GM12864 (cell line): ENCODE data around the gene RINL.

Experiments used
- DNase-seq: peaks from one replicate; pipeline ENCODE4 v3.0.0-alpha.2; 2011; ENCODE audit warnings: low read depth
- H3K4me3 ChIP-seq: 2 replicates; pipeline ENCODE4 v1.5.1; 2011; ENCODE audit warnings: mild to moderate bottlenecking, low read depth, low read length, control low read depth
- TF ChIP-seq, protein P1 (sequence below): IDR thresholded peaks from 2 replicates; pipeline ENCODE4 v1.5.1; 2011; ENCODE audit warnings: low read depth, mild to moderate bottlenecking, moderate library complexity, low read length, control low read depth, inconsistent platforms; ENCODE audit errors: missing control alignments

Gene RINL

DNA sequence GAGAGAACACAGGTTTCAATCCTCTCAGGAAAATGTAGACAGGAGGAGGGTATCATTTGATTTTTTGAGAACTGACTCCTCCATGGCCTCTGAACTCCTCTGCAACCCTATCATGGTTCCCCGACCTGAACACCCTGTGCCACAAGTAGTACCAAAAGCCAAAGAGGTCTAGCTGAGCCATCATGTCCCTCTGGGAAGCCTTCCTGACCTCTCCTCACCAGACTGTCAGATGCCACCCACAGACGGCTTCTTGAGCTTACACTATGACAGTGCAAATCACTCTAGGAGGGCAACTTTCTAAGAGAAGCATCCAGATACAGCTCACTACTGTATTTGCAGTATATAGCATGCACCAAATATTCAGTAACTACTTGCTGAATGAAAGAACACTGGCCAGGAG lies 32.0 kb downstream of the RINL start:
- DNase-seq = no peak
- TF ChIP-seq, protein P1, sequence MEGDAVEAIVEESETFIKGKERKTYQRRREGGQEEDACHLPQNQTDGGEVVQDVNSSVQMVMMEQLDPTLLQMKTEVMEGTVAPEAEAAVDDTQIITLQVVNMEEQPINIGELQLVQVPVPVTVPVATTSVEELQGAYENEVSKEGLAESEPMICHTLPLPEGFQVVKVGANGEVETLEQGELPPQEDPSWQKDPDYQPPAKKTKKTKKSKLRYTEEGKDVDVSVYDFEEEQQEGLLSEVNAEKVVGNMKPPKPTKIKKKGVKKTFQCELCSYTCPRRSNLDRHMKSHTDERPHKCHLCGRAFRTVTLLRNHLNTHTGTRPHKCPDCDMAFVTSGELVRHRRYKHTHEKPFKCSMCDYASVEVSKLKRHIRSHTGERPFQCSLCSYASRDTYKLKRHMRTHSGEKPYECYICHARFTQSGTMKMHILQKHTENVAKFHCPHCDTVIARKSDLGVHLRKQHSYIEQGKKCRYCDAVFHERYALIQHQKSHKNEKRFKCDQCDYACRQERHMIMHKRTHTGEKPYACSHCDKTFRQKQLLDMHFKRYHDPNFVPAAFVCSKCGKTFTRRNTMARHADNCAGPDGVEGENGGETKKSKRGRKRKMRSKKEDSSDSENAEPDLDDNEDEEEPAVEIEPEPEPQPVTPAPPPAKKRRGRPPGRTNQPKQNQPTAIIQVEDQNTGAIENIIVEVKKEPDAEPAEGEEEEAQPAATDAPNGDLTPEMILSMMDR = no peak
- no peak overlapping the region for H3K4me3 ChIP-seq

DNA sequence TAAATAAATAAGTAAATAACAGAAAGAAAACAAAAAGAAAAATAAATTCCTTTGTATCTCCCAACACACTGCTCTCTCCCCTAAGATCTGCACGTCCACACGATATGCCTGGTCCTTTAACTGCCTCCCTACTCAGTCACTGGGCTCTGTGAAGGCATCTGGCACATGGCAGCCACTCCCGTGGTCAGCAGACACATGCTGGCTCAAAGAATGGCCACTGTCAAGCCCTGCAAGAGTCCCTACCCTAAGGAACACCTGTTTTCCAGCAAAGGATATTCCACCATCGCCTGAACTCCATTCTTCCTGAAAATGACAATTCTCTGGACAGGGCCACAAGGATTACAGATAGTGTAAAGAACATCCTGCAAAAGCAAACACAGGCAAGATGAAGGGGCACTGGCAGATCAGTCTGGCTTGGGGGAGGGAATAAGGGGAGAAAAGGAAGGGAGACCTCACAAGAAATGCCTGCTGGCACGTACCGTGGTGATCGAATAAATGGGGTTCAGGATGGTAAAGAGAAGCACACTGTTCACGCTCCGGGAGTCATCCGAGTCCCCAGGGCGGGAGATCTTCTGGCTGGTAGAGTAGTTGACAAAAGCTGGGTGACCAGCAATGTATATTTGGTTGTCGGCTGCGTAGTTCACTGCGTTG lies 32.6 kb downstream of the RINL start:
- TF ChIP-seq, protein P1 = no peak
- no peak for DNase-seq
- no peak overlapping the region for H3K4me3 ChIP-seq

GRCh38 chr19:38844093-38844686 lies 33.9 kb downstream of the RINL start:
- DNase-seq = no peak
- no peak overlapping the region for H3K4me3 ChIP-seq
- TF ChIP-seq, protein P1 = no peak

DNA sequence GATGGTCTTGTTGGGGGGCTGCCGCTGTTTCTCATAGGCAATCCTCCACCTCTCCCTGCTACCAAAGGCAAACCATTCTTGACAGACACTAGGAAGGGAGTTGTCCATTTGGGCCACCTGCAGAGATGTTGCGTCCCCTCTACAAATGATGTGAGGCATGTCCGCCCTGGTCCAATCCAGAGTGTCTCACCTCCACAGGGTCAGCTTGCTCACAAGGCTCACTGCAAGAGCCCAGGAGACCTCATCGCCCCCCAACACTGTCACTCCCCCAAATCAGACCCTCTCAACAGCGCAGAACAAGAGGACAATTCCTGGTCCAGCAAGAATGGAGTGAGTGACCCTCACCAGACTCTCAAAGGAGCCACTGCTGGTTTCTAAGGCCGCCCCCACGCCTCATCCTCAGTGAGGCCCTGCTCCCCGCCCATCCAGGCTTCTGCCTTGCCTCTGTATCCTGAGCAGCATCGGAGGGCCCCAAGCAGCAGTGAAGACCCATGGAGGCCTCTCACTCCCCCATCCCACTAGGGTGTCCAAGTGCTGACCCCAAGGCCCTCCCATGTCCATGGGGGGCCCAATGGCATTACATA lies 34.8 kb downstream of the RINL start:
- no peak overlapping the region for H3K4me3 ChIP-seq
- DNase-seq = no peak
- TF ChIP-seq, protein P1 = no peak

- TF ChIP-seq, protein P1 = no peak
- no peak for DNase-seq
- H3K4me3 ChIP-seq = no peak overlapping the region
Measured at GRCh38 chr19:38842439-38843174, 35.5 kb downstream of the RINL start.

- DNase-seq = no peak
- TF ChIP-seq, protein P1 = no peak
- no peak overlapping the region for H3K4me3 ChIP-seq
Measured at GRCh38 chr19:38841787-38842438, 36.2 kb downstream of the RINL start.
